ENCODE results near the gene TMEM213. TPM values are rescaled to one million over a fixed set of nuclear protein-coding genes. Genes with fewer than 3 reads are reported as not detected.

TMEM213 gene
- total RNA-seq, 1 experiment from 2014 or later = not detected

- TF ChIP-seq YY1 (IDR thresholded peaks at IDR 0.05; ENCODE audit: extremely low read depth, insufficient replicate concordance, low read depth, low read length) (no peak), JUND (IDR thresholded peaks at IDR 0.05) (no peak), ELF1 (IDR thresholded peaks at IDR 0.05; ENCODE audit: borderline replicate concordance, low read depth) (no peak), CEBPB (IDR thresholded peaks at IDR 0.05; ENCODE audit: low read depth) (no peak)
These were observed 12.0 kb upstream of the TMEM213 start (continued) for GRCh38 chr7:138785587-138786437.

GRCh38 chr7:138796038-138796615 lies 1.7 kb upstream of the TMEM213 start:
- TF ChIP-seq SP1 (IDR thresholded peaks at IDR 0.05; ENCODE audit: low read depth) (no peak), POLR2A (IDR thresholded peaks at IDR 0.05; ENCODE audit: borderline replicate concordance, extremely low read depth, insufficient read depth, insufficient read length) (no peak), SIN3A (IDR thresholded peaks at IDR 0.05; ENCODE audit: low read depth) (no peak), JUND (IDR thresholded peaks at IDR 0.05) (no peak), CTCF (IDR thresholded peaks at IDR 0.05 in 2 of 3, conservative IDR thresholded peaks at IDR 0.05 in 1 of 3; ENCODE audit: borderline replicate concordance in 1 of 3, insufficient read depth in 1 of 3, low read depth in 2 of 3, low read length in 2 of 3) (no peak), SRF (IDR thresholded peaks at IDR 0.05; ENCODE audit: low read depth) (no peak), ZFX (IDR thresholded peaks at IDR 0.05) (no peak), REST (IDR thresholded peaks at IDR 0.05; ENCODE audit: low read depth) (no peak), MAX (IDR thresholded peaks at IDR 0.05) (no peak), EZH2 (IDR thresholded peaks at IDR 0.05) (no peak), RAD21 (IDR thresholded peaks at IDR 0.05; ENCODE audit: low read depth) (no peak), TCF7L2 (IDR thresholded peaks at IDR 0.05; ENCODE audit: borderline replicate concordance, extremely low read depth, insufficient read depth, insufficient read length) (no peak), FOSL1 (IDR thresholded peaks at IDR 0.05; ENCODE audit: low read depth) (no peak), CEBPB (IDR thresholded peaks at IDR 0.05; ENCODE audit: low read depth) (no peak), POLR2AphosphoS5 (IDR thresholded peaks at IDR 0.05; ENCODE audit: low read depth, low read length) (no peak), YY1 (IDR thresholded peaks at IDR 0.05; ENCODE audit: extremely low read depth, insufficient replicate concordance, low read depth, low read length) (no peak), CBX3 (IDR thresholded peaks at IDR 0.05; ENCODE audit: low read depth) (no peak)
- Histone ChIP-seq H3K79me2 (ENCODE audit: insufficient read depth, low read length) (no peaks in the 10 kb centered on the region), H3K4me3 (replicated peaks in 1 of 2; ENCODE audit: low read depth in 1 of 2, low read length in 2 of 2) (no peak overlapping the region), H3K9me3 (ENCODE audit: control insufficient read depth in 1 of 2, insufficient read depth in 1 of 2, low read depth in 1 of 2, low read length in 2 of 2) (no peaks in the 10 kb centered on the region), H3K27me3 (ENCODE audit: insufficient read depth, low read length) (no peaks in the 10 kb centered on the region), H3K36me3 (ENCODE audit: control insufficient read depth in 1 of 2, insufficient read depth in 2 of 2, low read length in 2 of 2) (no peaks in the 10 kb centered on the region), H3K4me2 (ENCODE audit: low read length) (no peak overlapping the region), H3K9ac (ENCODE audit: low read length) (no peak overlapping the region), H3K27ac (ENCODE audit: low read depth, low read length) (no peak overlapping the region), H2AFZ (ENCODE audit: low read depth, low read length, poor library complexity, severe bottlenecking) (no peak overlapping the region), H3K4me1 (ENCODE audit: control insufficient read depth in 1 of 2, insufficient read depth in 2 of 2, low read length in 2 of 2) (no peaks in the 10 kb centered on the region), H3K9me2 (ENCODE audit: insufficient read depth) (no peaks in the 10 kb centered on the region), H4K20me1 (ENCODE audit: insufficient read depth) (no peaks in the 10 kb centered on the region)
- no peak for ATAC-seq
- ChIA-PET CTCF (no interaction called here), RAD21 (ENCODE audit: low non-redundant PET in 1 of 2, low total read pairs in 2 of 2, uncharacterized antibody in 2 of 2, unreplicated experiment in 2 of 2) (interaction anchor here in 1 of 2 experiments (0.7 kb wide), 1 partner anchor 254 kb away, joined by 3 read pairs; no protein-coding TSS in a partner anchor), POLR2A (no interaction called here)
- no TSS peak for BruUV-seq (replicated peaks)
- DNase-seq (ENCODE audit: low read depth, low spot score) = no peak
- intact Hi-C loops (cut with micrococcal nuclease) = no loop called here
